MCF 10A (cell line): Measurements from ENCODE around the gene CHRNA4. TPM values are rescaled to one million over a fixed set of nuclear protein-coding genes. Genes with fewer than 3 reads are reported as not detected.

Experiments
- BruUV-seq: library from RNA; stranded (reverse); fragments of 400-500 nt; replicated peaks from 2 replicates; lab custom pipeline; 2021; lab: Mats Ljungman, UMichigan
- CTCF ChIA-PET: fragments of 300-600 bp; sonication (Branson Sonifier 250); formaldehyde crosslinking; extraction: SDS; loops from one replicate; lab custom pipeline; 2021; ENCODE audit warnings: antibody characterized with exemption, inconsistent platforms; lab: Yijun Ruan, JAX
- POLR2A ChIA-PET: fragments of 300-600, 350-650 bp; sonication (Branson Sonifier 250); formaldehyde crosslinking; extraction: SDS; loops from one replicate; lab custom pipeline; 2020; ENCODE audit warnings: antibody characterized with exemption, inconsistent platforms; lab: Yijun Ruan, JAX
- DNase-seq: peaks from one replicate; pipeline ENCODE4 v3.0.0-alpha.2; 2018; ENCODE audit not compliant: unreplicated experiment
- H3K27ac Mint-ChIP-seq: one replicate; pipeline ENCODE4 v1.8.0; 2022; ENCODE audit warnings: mild to moderate bottlenecking, low read depth, mixed read lengths; ENCODE audit not compliant: unreplicated experiment
- H3K27me3 Mint-ChIP-seq: one replicate; pipeline ENCODE4 v1.8.0; 2022; ENCODE audit warnings: mixed read lengths; ENCODE audit not compliant: insufficient read depth, unreplicated experiment
- H3K36me3 Mint-ChIP-seq: one replicate; pipeline ENCODE4 v1.8.0; 2022; ENCODE audit warnings: mild to moderate bottlenecking, moderate library complexity, mixed read lengths; ENCODE audit not compliant: insufficient read depth, unreplicated experiment
- H3K4me1 Mint-ChIP-seq: one replicate; pipeline ENCODE4 v1.8.0; 2022; ENCODE audit warnings: mixed read lengths; ENCODE audit not compliant: insufficient read depth, unreplicated experiment
- H3K4me3 Mint-ChIP-seq: one replicate; pipeline ENCODE4 v1.8.0; 2022; ENCODE audit warnings: mild to moderate bottlenecking, moderate library complexity, mixed read lengths; ENCODE audit not compliant: unreplicated experiment
- H3K9me3 Mint-ChIP-seq: one replicate; pipeline ENCODE4 v1.8.0; 2022; ENCODE audit warnings: mixed read lengths; ENCODE audit not compliant: unreplicated experiment
- CTCF ChIP-seq: fragments of 200-600 bp; IDR thresholded peaks from one replicate; pipeline ENCODE4 v1.8.0; 2022; ENCODE audit warnings: antibody characterized with exemption, mild to moderate bottlenecking; ENCODE audit not compliant: unreplicated experiment
- intact Hi-C: fragments of 100-400 bp; cut with micrococcal nuclease; formaldehyde crosslinking; loops from 2 replicates; pipeline ENCODE4 v1.14.1; 2022
- total RNA-seq: library from RNA; stranded (reverse); gene quantifications from 2 replicates; pipeline ENCODE4 v1.2.3, GENCODE V29; 2022

The CHRNA4 gene
- total RNA-seq, 1 experiment from 2014 or later: not detected

GRCh38 chr20:63357921-63358905 lies 2.9 kb downstream of the CHRNA4 start:
- CTCF ChIA-PET: interaction anchor here (0.5 to 1.8 kb wide), 7 partner anchors 48 to 885 kb away, joined by 3 to 6 read pairs (median 4); no protein-coding TSS in a partner anchor
- intact Hi-C loops: no loop called here
- peak; percentile 29 for DNase-seq
- Mint-ChIP-seq H3K27ac (no peak overlapping the region), H3K27me3 (peaks cover 10% of the 10 kb centered on the region), H3K36me3 (no peaks in the 10 kb centered on the region), H3K9me3 (no peaks in the 10 kb centered on the region), H3K4me3 (no peak overlapping the region), H3K4me1 (no peaks in the 10 kb centered on the region)
- POLR2A ChIA-PET: no interaction called here
- no TSS peak for BruUV-seq
- no peak for TF ChIP-seq CTCF

GRCh38 chr20:63356931-63357879 lies 3.9 kb downstream of the CHRNA4 start:
- no TSS peak for BruUV-seq
- POLR2A ChIA-PET: no interaction called here
- Mint-ChIP-seq H3K27me3 (no peaks in the 10 kb centered on the region), H3K36me3 (no peaks in the 10 kb centered on the region), H3K4me1 (no peaks in the 10 kb centered on the region), H3K4me3 (no peak overlapping the region), H3K9me3 (no peaks in the 10 kb centered on the region), H3K27ac (no peak overlapping the region)
- intact Hi-C loops: no loop called here
- no peak for DNase-seq
- CTCF ChIA-PET: interaction anchor here (0.6 to 1.8 kb wide), 8 partner anchors 23 to 429 kb away, joined by 3 to 6 read pairs (median 4); no protein-coding TSS in a partner anchor
- TF ChIP-seq CTCF: no peak

- TF ChIP-seq CTCF: no peak
- H3K36me3 Mint-ChIP-seq: no peaks in the 10 kb centered on the region
- POLR2A ChIA-PET: no interaction called here
- H3K27ac Mint-ChIP-seq: no peak overlapping the region
- no peaks in the 10 kb centered on the region for H3K27me3 Mint-ChIP-seq
- no peaks in the 10 kb centered on the region for H3K9me3 Mint-ChIP-seq
- intact Hi-C loops: no loop called here
- BruUV-seq: no TSS peak
- no peak overlapping the region for H3K4me3 Mint-ChIP-seq
- no peaks in the 10 kb centered on the region for H3K4me1 Mint-ChIP-seq
- CTCF ChIA-PET: interaction anchor here (0.6 to 1.4 kb wide), 3 partner anchors 22 to 430 kb away, joined by 3 to 6 read pairs (median 4); no protein-coding TSS in a partner anchor
- DNase-seq: no peak
Observed at GRCh38 chr20:63356511-63356910, 4.6 kb downstream of the CHRNA4 start.
